ENCODE data around the gene GMEB2.

Gene GMEB2

GRCh38 chr20:63640086-63640485 lies 13.2 kb upstream of the GMEB2 start:
- H3K4me2 ChIP-seq (ENCODE audit: low read depth, low read length) = no peak overlapping the region
- peaks cover 5% of the 10 kb centered on the region; the same call in 1 of the 2 replicates for H3K4me1 ChIP-seq (ENCODE audit: low read length)
- no peaks in the 10 kb centered on the region for H3K79me2 ChIP-seq (ENCODE audit: low read length)
- H3K27me3 ChIP-seq (replicated peaks; ENCODE audit: insufficient read depth, low read length) = no peaks in the 10 kb centered on the region; the same call in 1 of the 2 replicates
- no peak overlapping the region for H2AFZ ChIP-seq (ENCODE audit: low read length)
- H3K27ac ChIP-seq (ENCODE audit: low read length) = no peak overlapping the region
- H3K36me3 ChIP-seq (replicated peaks; ENCODE audit: insufficient read depth, low read length) = no peaks in the 10 kb centered on the region
- H3K9ac ChIP-seq (ENCODE audit: low read length) = no peak overlapping the region
- no peaks in the 10 kb centered on the region for H3K9me3 ChIP-seq (replicated peaks; ENCODE audit: insufficient read depth, low read length)
- no peak overlapping the region for H3K4me3 ChIP-seq (ENCODE audit: low read length)
- H3K9me2 ChIP-seq (replicated peaks; ENCODE audit: insufficient read depth, low read length) = no peaks in the 10 kb centered on the region
- H4K20me1 ChIP-seq (ENCODE audit: insufficient read depth, low read length) = no peaks in the 10 kb centered on the region
- TF ChIP-seq EZH2phosphoT487 (IDR thresholded peaks at IDR 0.05; ENCODE audit: low read length) (no peak), CTCF (IDR thresholded peaks at IDR 0.05; ENCODE audit: low read length) (no peak), EZH2 (optimal IDR thresholded peaks at IDR 0.05; ENCODE audit: low read depth, low read length) (no peak)
- DNase-seq = no peak
- H3F3A ChIP-seq (ENCODE audit: insufficient read depth, low read length) = peaks cover 10% of the 10 kb centered on the region; the same call in 1 of the 2 replicates

DNA sequence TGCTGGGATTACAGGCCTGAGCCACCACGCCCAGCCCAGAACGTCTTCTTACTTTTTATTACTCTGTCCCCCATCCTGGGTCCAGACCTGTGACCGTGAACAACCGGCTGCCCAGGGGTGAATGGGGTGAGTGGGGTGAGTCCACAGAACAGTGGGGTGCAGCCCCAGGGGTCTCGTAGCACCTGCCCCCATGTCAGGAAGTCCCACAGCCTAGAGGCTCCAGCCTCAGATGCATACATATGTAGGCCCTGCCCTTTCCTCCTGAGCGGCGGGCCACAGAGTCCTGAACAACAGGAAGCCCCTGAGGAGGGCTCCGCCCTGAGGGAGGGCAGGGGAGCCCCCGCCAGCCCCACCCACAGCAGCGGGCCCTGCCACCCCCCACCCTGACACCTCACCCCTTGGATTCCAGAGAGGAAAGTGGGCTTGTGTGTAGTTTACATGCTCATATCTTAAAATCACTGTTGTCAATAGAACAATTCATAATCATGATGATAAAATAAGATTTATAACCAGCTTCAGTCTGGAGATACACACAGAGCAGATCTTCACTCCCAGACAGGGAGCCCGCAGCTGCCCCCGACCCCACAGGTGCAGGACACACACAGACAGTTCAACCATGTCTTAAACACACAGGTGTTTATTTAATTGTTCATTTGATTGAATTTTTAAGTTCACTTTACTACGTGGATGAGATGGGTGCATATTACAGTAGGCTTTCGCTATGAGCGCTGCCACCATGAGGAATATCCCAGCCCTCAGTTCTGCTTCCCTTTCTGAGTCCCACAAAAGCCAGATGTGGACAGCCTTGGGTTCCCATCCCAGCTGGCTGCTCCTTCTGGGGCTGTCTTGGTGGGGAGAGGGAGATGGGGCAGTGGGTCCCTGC lies 12.4 kb upstream of the GMEB2 start:
- TF ChIP-seq EZH2phosphoT487 (IDR thresholded peaks at IDR 0.05; ENCODE audit: low read length) = no peak
- no peak for TF ChIP-seq CTCF (IDR thresholded peaks at IDR 0.05; ENCODE audit: low read length)
- TF ChIP-seq EZH2 (optimal IDR thresholded peaks at IDR 0.05; ENCODE audit: low read depth, low read length) = no peak
- H3K9me3 ChIP-seq (replicated peaks; ENCODE audit: insufficient read depth, low read length) = no peaks in the 10 kb centered on the region
- no peaks in the 10 kb centered on the region for H3K36me3 ChIP-seq (replicated peaks; ENCODE audit: insufficient read depth, low read length)
- no peak overlapping the region for H3K9ac ChIP-seq (ENCODE audit: low read length)
- H3K9me2 ChIP-seq (replicated peaks; ENCODE audit: insufficient read depth, low read length) = no peaks in the 10 kb centered on the region
- peaks cover 10% of the 10 kb centered on the region; the same call in 1 of the 2 replicates for H3F3A ChIP-seq (ENCODE audit: insufficient read depth, low read length)
- peaks cover 5% of the 10 kb centered on the region; the same call in 1 of the 2 replicates for H3K4me1 ChIP-seq (ENCODE audit: low read length)
- H2AFZ ChIP-seq (ENCODE audit: low read length) = no peak overlapping the region
- no peak overlapping the region for H3K27ac ChIP-seq (ENCODE audit: low read length)
- H3K4me2 ChIP-seq (ENCODE audit: low read depth, low read length) = no peak overlapping the region
- H3K4me3 ChIP-seq (ENCODE audit: low read length) = no peak overlapping the region
- DNase-seq = no peak
- no peaks in the 10 kb centered on the region for H3K79me2 ChIP-seq (ENCODE audit: low read length)
- H4K20me1 ChIP-seq (ENCODE audit: insufficient read depth, low read length) = no peaks in the 10 kb centered on the region
- H3K27me3 ChIP-seq (replicated peaks; ENCODE audit: insufficient read depth, low read length) = no peaks in the 10 kb centered on the region; the same call in 1 of the 2 replicates

DNA sequence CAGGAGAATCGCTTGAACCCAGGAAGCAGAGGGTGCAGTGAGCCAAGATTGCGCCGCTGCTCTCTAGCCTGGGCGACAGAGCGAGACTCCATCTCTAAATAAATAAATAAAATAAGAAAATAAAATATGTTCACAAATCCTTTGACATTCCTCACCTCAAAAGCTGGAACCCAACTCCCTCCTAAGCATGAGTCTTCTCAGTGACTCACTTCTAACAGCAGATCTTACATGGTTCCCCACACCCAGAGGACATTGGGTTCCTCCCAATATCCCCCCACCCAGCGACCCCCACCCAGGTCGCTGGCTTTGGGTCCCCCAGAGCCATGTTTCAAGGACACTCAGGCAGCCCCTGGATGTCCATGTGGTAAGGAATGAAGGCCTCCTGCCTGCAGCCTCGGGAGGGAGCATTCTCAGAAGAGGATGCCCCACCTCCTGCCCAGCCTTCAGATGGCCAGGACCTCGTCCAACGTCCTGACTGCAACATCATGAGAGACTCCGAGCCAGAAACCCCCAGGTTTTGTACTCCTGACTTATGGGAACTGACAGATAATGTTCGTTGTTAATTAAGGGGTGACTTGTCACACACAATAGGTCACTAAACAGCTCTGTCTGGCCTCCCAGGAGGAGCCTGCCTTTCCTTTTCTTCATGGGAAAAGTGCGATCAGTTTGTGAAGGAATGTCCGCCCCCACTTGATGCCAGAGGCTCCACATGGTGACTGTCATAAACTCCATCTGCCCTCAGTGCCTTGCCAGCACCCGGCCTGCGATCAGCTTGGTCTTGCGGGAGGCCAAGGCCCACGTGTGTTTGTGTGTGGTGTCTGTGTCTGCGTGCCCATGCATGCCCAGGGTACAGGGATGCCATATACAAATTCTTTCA lies 10.1 kb upstream of the GMEB2 start:
- H3K36me3 ChIP-seq (replicated peaks; ENCODE audit: insufficient read depth, low read length) = no peaks in the 10 kb centered on the region
- no peak overlapping the region for H2AFZ ChIP-seq (ENCODE audit: low read length)
- H3K4me2 ChIP-seq (ENCODE audit: low read depth, low read length) = no peak overlapping the region
- H3K79me2 ChIP-seq (ENCODE audit: low read length) = no peaks in the 10 kb centered on the region
- H3K27me3 ChIP-seq (replicated peaks; ENCODE audit: insufficient read depth, low read length) = no peaks in the 10 kb centered on the region
- no peaks in the 10 kb centered on the region for H3K9me2 ChIP-seq (replicated peaks; ENCODE audit: insufficient read depth, low read length)
- H4K20me1 ChIP-seq (ENCODE audit: insufficient read depth, low read length) = no peaks in the 10 kb centered on the region
- H3K9me3 ChIP-seq (replicated peaks; ENCODE audit: insufficient read depth, low read length) = no peaks in the 10 kb centered on the region
- H3K4me3 ChIP-seq (ENCODE audit: low read length) = no peak overlapping the region
- TF ChIP-seq CTCF (IDR thresholded peaks at IDR 0.05; ENCODE audit: low read length) = no peak
- no peak for TF ChIP-seq EZH2phosphoT487 (IDR thresholded peaks at IDR 0.05; ENCODE audit: low read length)
- no peak for TF ChIP-seq EZH2 (optimal IDR thresholded peaks at IDR 0.05; ENCODE audit: low read depth, low read length)
- H3K4me1 ChIP-seq (ENCODE audit: low read length) = no peaks in the 10 kb centered on the region
- peaks cover 4% of the 10 kb centered on the region; the same call in 1 of the 2 replicates for H3F3A ChIP-seq (ENCODE audit: insufficient read depth, low read length)
- no peak overlapping the region for H3K27ac ChIP-seq (ENCODE audit: low read length)
- DNase-seq = no peak
- no peak overlapping the region for H3K9ac ChIP-seq (ENCODE audit: low read length)
